ENCODE data around the gene RLN3. TPM values are rescaled to one million over a fixed set of nuclear protein-coding genes. Genes with fewer than 3 reads are reported as not detected.

Gene RLN3
- polyA plus RNA-seq, 1 donor (not counting 4 experiments of a cell fraction or from before 2014, with no cell fraction given): not detected

- H4K20me1 ChIP-seq (ENCODE audit: control insufficient read depth, extremely low read depth, insufficient read depth, low read length): no peaks in the 10 kb centered on the region
- H3K4me3 ChIP-seq (ENCODE audit: control insufficient read depth in 2 of 3, extremely low read depth in 1 of 3, insufficient read depth in 2 of 3, low read depth in 1 of 3, low read length in 3 of 3): no peak overlapping the region
- H3K79me2 ChIP-seq (ENCODE audit: control insufficient read depth, insufficient read depth, low read length): no peaks in the 10 kb centered on the region
- DNase-seq (ENCODE audit: low read depth, low spot score) (no peak), FAIRE-seq (no peak)
- peaks cover 30% of the 10 kb centered on the region for H3K27me3 ChIP-seq (ENCODE audit: control insufficient read depth, extremely low read depth, insufficient read depth, low read length)
- H3K36me3 ChIP-seq (ENCODE audit: control insufficient read depth in 2 of 2, extremely low read depth in 1 of 2, insufficient read depth in 2 of 2, low read length in 2 of 2): no peaks in the 10 kb centered on the region
- no peaks in the 10 kb centered on the region for H3K9me3 ChIP-seq (ENCODE audit: control insufficient read depth, low read depth, low read length)
- TF ChIP-seq EZH2 (IDR thresholded peaks at IDR 0.05; ENCODE audit: low read length): no peak
- TF ChIP-seq, protein P1, sequence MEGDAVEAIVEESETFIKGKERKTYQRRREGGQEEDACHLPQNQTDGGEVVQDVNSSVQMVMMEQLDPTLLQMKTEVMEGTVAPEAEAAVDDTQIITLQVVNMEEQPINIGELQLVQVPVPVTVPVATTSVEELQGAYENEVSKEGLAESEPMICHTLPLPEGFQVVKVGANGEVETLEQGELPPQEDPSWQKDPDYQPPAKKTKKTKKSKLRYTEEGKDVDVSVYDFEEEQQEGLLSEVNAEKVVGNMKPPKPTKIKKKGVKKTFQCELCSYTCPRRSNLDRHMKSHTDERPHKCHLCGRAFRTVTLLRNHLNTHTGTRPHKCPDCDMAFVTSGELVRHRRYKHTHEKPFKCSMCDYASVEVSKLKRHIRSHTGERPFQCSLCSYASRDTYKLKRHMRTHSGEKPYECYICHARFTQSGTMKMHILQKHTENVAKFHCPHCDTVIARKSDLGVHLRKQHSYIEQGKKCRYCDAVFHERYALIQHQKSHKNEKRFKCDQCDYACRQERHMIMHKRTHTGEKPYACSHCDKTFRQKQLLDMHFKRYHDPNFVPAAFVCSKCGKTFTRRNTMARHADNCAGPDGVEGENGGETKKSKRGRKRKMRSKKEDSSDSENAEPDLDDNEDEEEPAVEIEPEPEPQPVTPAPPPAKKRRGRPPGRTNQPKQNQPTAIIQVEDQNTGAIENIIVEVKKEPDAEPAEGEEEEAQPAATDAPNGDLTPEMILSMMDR (optimal IDR thresholded peaks at IDR 0.05 in 1 of 3, IDR thresholded peaks at IDR 0.05 in 1 of 3, conservative IDR thresholded peaks at IDR 0.05 in 1 of 3; ENCODE audit: extremely low read depth in 1 of 3, insufficient read depth in 2 of 3, low read length in 3 of 3): no peak
- no peaks in the 10 kb centered on the region for H3K4me1 ChIP-seq (ENCODE audit: control insufficient read depth, extremely low read depth, insufficient read depth, low read length)
- H3K4me2 ChIP-seq (ENCODE audit: control insufficient read depth, extremely low read depth, insufficient read depth, low read depth, low read length): no peak overlapping the region
- no peak overlapping the region for H3K27ac ChIP-seq (ENCODE audit: control insufficient read depth, insufficient read depth, low read length)
- dilution Hi-C loops (cut with MboI; ENCODE audit: extremely low pct_ligation_motif_present, low sequenced_read_pairs): no loop called here
- H2AFZ ChIP-seq (ENCODE audit: control insufficient read depth, low read length): no peak overlapping the region
- no peaks in the 10 kb centered on the region for H3K9me1 ChIP-seq (ENCODE audit: control insufficient read depth, extremely low read depth, insufficient read depth, low read length)
- H3K9ac ChIP-seq (ENCODE audit: control insufficient read depth, extremely low read depth, insufficient read depth, low read length): no peak overlapping the region
Measured at GRCh38 chr19:14062558-14062855, 34.6 kb downstream of the RLN3 start.

DNA sequence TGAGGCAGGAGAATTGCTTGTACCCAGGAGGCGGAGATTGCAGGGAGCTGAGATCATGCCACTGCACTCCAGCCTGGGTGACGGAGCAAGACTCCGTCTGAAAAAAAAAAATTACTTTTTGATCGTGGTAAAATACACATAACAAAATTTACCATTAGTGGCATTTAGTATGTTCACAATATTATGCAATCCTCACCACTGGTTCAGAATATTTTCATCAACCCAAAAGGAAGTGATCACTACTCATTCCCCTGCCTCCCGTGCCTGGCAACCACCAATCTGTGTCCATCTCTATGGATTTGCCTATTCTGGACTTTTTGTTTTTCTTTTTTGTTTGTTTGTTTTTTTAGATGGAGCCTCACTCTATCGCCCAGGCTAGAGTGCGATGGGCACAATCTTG, 35.2 kb downstream of the RLN3 start:
- H3K4me2 ChIP-seq (ENCODE audit: control insufficient read depth, extremely low read depth, insufficient read depth, low read depth, low read length): no peak overlapping the region
- FAIRE-seq (no peak), DNase-seq (ENCODE audit: low read depth, low spot score) (no peak)
- no peaks in the 10 kb centered on the region for H3K4me1 ChIP-seq (ENCODE audit: control insufficient read depth, extremely low read depth, insufficient read depth, low read length)
- H3K27ac ChIP-seq (ENCODE audit: control insufficient read depth, insufficient read depth, low read length): no peak overlapping the region
- dilution Hi-C loops (cut with MboI; ENCODE audit: extremely low pct_ligation_motif_present, low sequenced_read_pairs): no loop called here
- H3K36me3 ChIP-seq (ENCODE audit: control insufficient read depth in 2 of 2, extremely low read depth in 1 of 2, insufficient read depth in 2 of 2, low read length in 2 of 2): no peaks in the 10 kb centered on the region
- no peaks in the 10 kb centered on the region for H3K9me3 ChIP-seq (ENCODE audit: control insufficient read depth, low read depth, low read length)
- no peak overlapping the region for H2AFZ ChIP-seq (ENCODE audit: control insufficient read depth, low read length)
- H4K20me1 ChIP-seq (ENCODE audit: control insufficient read depth, extremely low read depth, insufficient read depth, low read length): no peaks in the 10 kb centered on the region
- no peak overlapping the region for H3K9ac ChIP-seq (ENCODE audit: control insufficient read depth, extremely low read depth, insufficient read depth, low read length)
- TF ChIP-seq, protein P1 (optimal IDR thresholded peaks at IDR 0.05 in 1 of 3, IDR thresholded peaks at IDR 0.05 in 1 of 3, conservative IDR thresholded peaks at IDR 0.05 in 1 of 3; ENCODE audit: extremely low read depth in 1 of 3, insufficient read depth in 2 of 3, low read length in 3 of 3): no peak
- no peak for TF ChIP-seq EZH2 (IDR thresholded peaks at IDR 0.05; ENCODE audit: low read length)
- H3K9me1 ChIP-seq (ENCODE audit: control insufficient read depth, extremely low read depth, insufficient read depth, low read length): no peaks in the 10 kb centered on the region
- no peaks in the 10 kb centered on the region for H3K79me2 ChIP-seq (ENCODE audit: control insufficient read depth, insufficient read depth, low read length)
- H3K4me3 ChIP-seq (ENCODE audit: control insufficient read depth in 2 of 3, extremely low read depth in 1 of 3, insufficient read depth in 2 of 3, low read depth in 1 of 3, low read length in 3 of 3): no peak overlapping the region
- H3K27me3 ChIP-seq (ENCODE audit: control insufficient read depth, extremely low read depth, insufficient read depth, low read length): peaks cover 26% of the 10 kb centered on the region

Data from keratinocyte (primary cell).